ENCODE measurements around the gene ASXL2. TPM values are rescaled to one million over a fixed set of nuclear protein-coding genes. Genes with fewer than 3 reads are reported as not detected.

Gene ASXL2
- polyA plus RNA-seq, 1 experiment = 14.0 TPM

DNA sequence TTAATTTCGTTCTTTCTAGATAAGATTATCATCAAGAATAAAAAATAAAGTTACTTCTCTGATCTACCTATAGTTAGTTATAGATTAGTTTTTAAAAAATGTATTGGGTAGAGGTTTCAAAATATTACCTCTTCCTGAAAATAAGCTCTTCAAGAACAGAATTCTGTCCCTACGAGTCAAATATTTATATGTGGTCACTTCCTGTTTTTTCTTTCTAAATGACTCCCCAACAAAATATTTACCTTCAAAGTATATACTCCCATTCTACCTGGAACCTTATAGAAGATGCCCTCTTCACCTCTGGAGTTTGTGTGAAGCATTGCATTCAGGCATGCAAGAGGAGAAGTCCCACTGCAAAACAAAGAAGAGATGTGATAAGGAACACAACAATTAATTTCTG lies 72.3 kb downstream of the ASXL2 start:
- ChIA-PET POLR2A (no interaction called here), CTCF (interaction anchor here (1.3 kb wide), 1 partner anchor 144 kb away, joined by 4 read pairs; no protein-coding TSS in a partner anchor)
- no peak overlapping the region for H3K4me3 ChIP-seq (ENCODE audit: low read depth, low read length)
- TF ChIP-seq, protein P1, sequence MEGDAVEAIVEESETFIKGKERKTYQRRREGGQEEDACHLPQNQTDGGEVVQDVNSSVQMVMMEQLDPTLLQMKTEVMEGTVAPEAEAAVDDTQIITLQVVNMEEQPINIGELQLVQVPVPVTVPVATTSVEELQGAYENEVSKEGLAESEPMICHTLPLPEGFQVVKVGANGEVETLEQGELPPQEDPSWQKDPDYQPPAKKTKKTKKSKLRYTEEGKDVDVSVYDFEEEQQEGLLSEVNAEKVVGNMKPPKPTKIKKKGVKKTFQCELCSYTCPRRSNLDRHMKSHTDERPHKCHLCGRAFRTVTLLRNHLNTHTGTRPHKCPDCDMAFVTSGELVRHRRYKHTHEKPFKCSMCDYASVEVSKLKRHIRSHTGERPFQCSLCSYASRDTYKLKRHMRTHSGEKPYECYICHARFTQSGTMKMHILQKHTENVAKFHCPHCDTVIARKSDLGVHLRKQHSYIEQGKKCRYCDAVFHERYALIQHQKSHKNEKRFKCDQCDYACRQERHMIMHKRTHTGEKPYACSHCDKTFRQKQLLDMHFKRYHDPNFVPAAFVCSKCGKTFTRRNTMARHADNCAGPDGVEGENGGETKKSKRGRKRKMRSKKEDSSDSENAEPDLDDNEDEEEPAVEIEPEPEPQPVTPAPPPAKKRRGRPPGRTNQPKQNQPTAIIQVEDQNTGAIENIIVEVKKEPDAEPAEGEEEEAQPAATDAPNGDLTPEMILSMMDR (IDR thresholded peaks at IDR 0.05; ENCODE audit: low read depth, low read length) = no peak
- H3K9me3 ChIP-seq (ENCODE audit: control insufficient read depth, insufficient read depth, low read length) = no peaks in the 10 kb centered on the region
- no peak overlapping the region for H3K27ac ChIP-seq (ENCODE audit: low read depth, low read length)
- H3K27me3 ChIP-seq (ENCODE audit: control insufficient read depth, insufficient read depth, low read length) = no peaks in the 10 kb centered on the region
- no peak for DNase-seq (ENCODE audit: low read depth, low spot score)

DNA sequence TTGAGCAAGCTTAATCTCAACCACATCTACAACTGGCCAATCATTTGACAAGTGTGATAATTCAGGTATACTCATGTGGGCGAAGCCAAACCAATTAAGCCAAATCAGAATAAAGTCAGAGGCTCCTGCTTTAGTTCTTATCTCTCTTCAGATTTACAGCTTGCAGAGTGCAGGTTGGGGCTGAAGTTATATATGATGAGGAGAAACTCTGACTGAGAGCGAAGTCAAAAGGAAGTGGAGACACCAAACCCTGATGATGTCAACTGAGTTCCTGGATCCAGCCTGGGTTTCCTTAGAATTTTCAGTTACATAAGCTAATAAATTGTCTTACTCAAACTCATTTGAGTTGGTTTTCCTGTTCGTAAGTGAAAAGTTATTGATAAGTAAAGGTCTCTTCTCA lies 73.9 kb downstream of the ASXL2 start:
- CTCF ChIA-PET = interaction anchor here (0.6 kb wide), 1 partner anchor 112 kb away, joined by 10 read pairs; no protein-coding TSS in a partner anchor
- H3K4me3 ChIP-seq (ENCODE audit: low read depth, low read length) = no peak overlapping the region
- POLR2A ChIA-PET = no interaction called here
- H3K27ac ChIP-seq (ENCODE audit: low read depth, low read length) = no peak overlapping the region
- TF ChIP-seq, protein P1 (IDR thresholded peaks at IDR 0.05; ENCODE audit: low read depth, low read length) = no peak
- no peaks in the 10 kb centered on the region for H3K9me3 ChIP-seq (ENCODE audit: control insufficient read depth, insufficient read depth, low read length)
- no peaks in the 10 kb centered on the region for H3K27me3 ChIP-seq (ENCODE audit: control insufficient read depth, insufficient read depth, low read length)
- no peak for DNase-seq (ENCODE audit: low read depth, low spot score)

DNA sequence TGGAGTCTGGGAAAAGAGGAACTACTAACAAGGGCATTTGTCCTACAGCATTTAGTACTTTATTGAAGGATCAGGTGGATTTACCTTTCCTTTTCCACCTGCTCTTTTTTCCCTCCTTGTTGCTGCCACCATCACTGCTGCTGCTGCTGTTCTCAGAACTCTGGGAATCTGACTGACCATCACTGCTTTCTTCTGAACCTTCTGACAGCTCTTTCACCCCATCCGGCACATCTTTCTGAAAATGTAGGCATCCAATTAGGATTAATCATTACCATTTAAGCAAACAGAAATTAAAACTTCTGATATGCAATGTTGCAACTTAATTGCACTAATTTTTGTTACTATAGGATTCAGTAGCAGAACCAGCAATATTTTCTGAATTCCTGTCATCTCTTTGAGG lies 79.0 kb downstream of the ASXL2 start:
- TF ChIP-seq, protein P1 (IDR thresholded peaks at IDR 0.05; ENCODE audit: low read depth, low read length) = no peak
- Histone ChIP-seq H3K4me3 (ENCODE audit: low read depth, low read length) (no peak overlapping the region), H3K27ac (ENCODE audit: low read depth, low read length) (no peak overlapping the region), H3K27me3 (ENCODE audit: control insufficient read depth, insufficient read depth, low read length) (no peaks in the 10 kb centered on the region), H3K9me3 (ENCODE audit: control insufficient read depth, insufficient read depth, low read length) (no peaks in the 10 kb centered on the region)
- POLR2A ChIA-PET = no interaction called here
- CTCF ChIA-PET = interaction anchor here (0.9 to 1.3 kb wide), 2 partner anchors 52 to 53 kb away, joined by 3 read pairs; no protein-coding TSS in a partner anchor
- no peak for DNase-seq (ENCODE audit: low read depth, low spot score)

- H3K9me3 ChIP-seq (ENCODE audit: control insufficient read depth, insufficient read depth, low read length) = no peaks in the 10 kb centered on the region
- TF ChIP-seq, protein P1 (IDR thresholded peaks at IDR 0.05; ENCODE audit: low read depth, low read length) = no peak
- no peaks in the 10 kb centered on the region for H3K27me3 ChIP-seq (ENCODE audit: control insufficient read depth, insufficient read depth, low read length)
- no peak overlapping the region for H3K4me3 ChIP-seq (ENCODE audit: low read depth, low read length)
- ChIA-PET POLR2A (no interaction called here), CTCF (interaction anchor here (1.4 kb wide), 1 partner anchor 54 kb away, joined by 5 read pairs; no protein-coding TSS in a partner anchor)
- no peak overlapping the region for H3K27ac ChIP-seq (ENCODE audit: low read depth, low read length)
- DNase-seq (ENCODE audit: low read depth, low spot score) = no peak
These were observed 80.4 kb downstream of the ASXL2 start for GRCh38 chr2:25797620-25798488.

All from AG04450 (cell line).